NCI-H1436 (cell line): ENCODE results near the gene NGFR.

Experiments used
- DNase-seq: peaks from one replicate; lab custom pipeline; 2025; lab: John Stamatoyannopoulos, UW

NGFR gene

DNA sequence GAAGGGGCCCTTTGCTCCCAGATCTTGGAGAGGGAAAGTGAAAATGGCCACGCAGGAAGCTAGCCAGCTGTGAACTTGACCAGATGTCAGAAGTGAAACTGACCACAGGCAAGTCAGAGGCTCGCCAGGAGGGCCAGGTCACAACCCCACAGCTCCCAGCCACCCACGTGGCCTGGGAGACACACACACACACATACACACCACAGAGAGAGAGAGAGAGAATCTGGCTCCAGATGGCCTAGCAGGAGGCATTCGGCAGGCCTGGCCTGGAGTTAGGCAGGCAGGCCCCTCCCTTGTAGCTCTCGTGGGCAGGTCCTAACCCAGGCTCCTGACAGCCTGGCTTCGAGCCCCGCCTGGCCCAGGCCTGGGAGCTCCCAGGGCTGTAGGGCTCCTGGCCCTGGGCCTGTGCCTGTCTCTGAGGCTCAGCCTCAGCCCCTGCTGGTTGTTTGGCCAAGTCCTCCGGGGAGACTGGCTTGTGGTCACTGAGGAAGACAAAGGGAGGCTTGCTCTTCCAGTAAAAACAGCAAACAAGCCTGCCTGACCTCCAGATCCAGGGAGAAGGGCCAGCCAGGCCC, 20.2 kb downstream of the NGFR start:
- no peak for DNase-seq

DNA sequence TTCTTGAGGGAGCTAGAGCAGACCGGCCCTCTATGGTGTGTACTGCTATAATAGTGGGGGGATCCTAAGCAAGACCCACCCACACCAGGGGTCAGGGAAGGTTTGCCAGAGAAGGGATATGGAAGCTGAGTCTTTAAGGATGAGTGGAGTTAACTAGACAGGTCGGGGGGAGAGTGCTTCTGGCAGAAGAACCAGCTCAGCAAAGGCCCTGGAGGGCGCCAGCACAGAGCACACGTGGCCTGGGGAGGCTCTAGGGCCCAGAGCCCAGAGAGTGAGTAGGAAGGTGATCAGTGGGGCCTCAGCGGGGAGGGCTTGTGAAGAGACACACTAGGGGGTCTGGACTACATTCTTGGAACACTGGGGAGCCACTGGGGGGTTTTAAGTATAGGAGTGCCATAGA, 21.1 kb downstream of the NGFR start:
- DNase-seq, result no peak

DNA sequence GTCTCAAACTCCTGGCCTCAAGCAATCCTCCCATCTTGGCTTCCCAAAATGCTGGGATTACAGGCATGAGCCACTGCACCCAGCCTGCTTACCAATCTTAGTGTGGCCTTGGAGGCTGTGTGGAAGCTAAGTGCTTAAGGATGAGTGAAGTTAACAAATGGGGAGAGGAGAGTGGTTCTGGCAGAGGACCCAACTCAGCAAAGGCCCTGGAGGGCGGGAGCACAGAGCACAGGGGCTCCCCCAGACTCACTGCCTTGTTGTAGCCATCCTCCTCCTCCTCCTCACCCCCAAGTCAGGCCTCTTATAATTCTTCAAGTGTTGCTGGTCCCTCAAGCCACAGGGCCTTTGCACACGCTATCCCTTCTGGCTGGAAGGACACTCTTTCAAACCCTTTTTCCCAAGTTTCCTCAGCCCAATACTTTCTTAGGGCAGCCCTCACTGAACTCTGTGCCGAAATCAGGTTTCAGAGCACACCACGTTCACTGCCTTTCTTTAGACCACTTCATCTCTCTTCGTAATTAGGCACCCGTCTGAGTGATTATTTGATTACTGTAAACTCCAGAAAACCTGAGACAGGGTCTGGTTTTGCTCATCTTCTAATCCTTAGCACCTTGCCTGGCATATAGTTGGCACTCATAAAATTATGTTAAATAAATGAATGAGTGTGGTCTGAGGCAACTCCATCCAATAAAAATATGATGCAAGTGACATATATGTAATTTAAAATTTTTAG, 23.4 kb downstream of the NGFR start:
- no peak for DNase-seq

DNA sequence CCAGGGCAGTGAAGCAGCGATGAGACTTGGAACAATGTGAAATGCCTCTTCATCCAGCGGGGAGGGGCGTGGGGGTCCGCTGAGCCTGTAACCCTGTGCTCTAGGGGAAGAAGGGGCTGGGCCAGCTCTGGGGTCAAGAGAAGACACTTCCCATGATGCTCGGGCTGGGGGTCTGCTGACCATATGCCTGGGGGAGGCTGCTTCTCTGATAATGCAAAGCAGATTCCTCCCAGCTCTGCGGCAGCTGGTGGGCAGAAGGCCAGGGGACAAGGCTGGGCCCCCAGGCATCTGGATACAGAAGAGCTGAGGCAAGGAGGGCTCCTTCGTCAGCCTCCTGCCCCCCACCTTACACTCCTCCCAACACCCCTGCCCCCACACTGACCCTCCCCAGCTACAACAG, 24.7 kb downstream of the NGFR start:
- no peak for DNase-seq

DNA sequence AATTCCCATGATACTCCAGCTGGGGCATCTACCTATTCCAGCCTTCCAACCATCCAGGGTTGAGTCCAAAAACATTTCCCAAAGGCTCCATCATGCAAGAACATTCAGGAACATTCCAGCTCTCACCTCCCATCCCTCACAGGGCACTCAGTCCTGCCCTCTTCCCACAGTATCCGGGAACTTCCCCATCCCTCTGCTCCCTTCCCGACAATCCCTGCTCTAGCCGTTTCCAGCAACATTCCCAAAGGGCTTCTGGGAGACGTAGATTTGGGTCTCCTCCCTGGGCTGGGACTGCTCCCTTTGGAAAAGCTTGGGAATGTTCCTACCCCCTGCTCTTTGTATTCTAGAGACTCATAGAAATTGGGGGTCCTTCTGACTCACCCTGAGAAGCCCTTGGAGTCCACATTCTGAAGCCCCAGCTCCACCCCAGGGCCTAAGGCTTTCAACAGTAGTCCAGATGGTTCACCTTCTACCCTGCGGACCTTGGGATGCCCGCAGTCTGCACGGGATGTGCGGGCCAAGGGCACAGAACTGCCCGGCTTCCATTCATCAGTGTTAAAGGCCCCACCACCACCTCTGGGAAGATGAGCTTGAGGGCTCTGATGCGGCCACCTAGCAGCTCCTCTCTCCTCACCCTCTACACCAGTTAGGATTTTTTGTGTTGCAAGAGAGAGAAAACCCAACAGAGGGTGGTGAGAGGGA, 25.4 kb downstream of the NGFR start:
- no peak for DNase-seq

DNA sequence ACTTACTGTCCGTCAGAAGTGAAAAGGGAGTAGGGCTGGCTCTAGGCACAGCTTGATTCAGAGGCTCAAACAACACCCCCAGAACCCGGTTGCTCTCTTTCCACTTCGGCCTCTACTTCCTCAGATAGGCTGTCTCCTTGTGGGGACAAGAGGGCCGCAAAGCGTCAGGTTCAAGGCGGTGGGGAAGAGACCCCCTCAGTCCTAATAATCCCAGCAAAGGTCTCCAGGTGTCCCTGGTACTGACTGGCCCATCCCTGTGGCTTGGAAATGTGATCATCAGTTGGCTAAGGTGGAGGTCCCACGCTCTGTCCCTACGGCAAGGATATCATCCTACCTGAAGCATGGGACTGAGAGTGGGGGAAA, 26.0 kb downstream of the NGFR start:
- no peak for DNase-seq

DNA sequence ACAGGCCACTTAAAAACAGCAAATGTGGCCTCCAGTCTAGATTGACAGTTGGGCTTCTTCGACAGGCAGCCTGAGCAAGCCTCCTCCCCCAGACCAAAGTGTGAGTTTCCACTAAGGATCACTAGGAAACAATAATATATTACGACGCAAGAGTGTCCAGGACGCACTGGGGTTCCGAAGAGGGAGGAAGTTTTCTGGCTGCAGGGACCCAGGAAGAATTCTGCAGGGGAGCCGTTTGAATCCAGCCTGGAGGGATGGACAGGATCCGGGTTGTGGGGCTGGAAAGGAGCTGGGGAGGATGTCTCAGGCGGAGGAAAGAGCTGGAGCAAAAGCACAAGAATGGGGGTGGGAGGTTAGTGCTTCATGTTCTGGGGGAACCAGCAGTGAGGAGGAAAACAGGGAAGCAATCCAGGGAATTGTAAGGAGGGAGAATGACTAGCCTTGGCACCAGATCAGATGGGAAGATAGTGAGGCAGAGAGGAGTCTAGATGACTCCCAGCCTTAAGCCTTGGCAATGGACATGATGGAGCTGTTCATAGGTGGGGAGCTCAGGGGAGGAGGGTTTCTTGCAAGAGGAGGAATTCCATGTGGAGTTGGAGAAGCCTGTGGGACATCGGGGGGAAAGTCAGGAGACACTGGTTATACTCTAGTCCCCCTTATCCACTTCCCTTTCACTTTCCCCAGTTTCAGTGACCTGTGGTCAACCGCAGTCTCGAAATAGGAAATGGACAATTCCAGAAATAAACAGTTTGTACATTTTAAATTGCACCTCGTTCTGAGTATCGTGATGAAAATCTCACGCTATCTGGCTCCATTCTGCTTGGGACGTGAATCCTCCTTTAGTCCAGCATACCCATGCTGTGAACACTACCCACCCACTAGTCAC, 26.6 kb downstream of the NGFR start:
- DNase-seq, result no peak

DNA sequence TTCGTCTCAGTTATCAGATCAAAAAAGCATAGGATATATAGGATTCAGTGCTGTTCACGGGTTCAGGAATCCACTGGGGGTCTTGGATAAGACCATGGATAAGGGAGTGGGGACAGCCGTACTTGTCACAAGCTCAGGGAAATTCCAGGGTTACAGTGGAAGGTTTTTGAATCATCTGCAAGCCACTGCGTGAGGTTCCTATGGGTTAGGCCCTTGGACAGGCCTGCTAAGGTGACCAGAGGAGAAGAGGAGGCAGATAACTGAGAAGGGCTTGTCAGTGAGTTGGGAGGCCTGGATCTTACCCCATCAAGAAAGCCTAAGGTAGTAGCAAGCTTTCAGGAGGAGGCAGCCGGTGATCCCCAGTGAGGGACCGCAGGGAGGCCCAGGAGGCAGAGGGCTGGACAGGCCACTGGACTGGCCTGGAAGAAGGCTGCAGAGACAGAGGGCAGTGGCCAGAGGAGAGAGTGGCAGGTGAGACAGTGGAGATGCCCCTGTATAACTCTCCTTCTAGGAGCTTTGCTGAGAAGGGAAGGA, 27.3 kb downstream of the NGFR start:
- DNase-seq, result no peak

DNA sequence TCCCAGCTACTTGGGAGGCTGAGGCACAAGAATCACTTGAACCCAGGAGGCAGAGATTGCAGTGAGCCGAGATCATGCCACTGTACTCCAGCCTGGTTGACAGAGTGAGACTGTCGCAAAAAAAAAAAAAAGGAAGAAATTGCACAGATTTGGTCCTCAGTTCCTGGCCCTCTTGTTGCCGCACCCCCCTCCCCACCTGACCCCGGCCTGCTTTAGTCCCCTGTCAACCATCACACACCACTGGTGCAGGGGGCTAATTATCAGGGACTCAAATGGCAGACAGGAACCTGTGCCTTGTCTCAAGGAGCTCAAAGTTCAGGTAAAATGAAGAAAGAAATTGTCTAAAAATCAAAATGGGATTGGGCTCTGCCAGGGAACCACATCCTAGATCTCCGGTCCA, 28.1 kb downstream of the NGFR start:
- no peak for DNase-seq

DNA sequence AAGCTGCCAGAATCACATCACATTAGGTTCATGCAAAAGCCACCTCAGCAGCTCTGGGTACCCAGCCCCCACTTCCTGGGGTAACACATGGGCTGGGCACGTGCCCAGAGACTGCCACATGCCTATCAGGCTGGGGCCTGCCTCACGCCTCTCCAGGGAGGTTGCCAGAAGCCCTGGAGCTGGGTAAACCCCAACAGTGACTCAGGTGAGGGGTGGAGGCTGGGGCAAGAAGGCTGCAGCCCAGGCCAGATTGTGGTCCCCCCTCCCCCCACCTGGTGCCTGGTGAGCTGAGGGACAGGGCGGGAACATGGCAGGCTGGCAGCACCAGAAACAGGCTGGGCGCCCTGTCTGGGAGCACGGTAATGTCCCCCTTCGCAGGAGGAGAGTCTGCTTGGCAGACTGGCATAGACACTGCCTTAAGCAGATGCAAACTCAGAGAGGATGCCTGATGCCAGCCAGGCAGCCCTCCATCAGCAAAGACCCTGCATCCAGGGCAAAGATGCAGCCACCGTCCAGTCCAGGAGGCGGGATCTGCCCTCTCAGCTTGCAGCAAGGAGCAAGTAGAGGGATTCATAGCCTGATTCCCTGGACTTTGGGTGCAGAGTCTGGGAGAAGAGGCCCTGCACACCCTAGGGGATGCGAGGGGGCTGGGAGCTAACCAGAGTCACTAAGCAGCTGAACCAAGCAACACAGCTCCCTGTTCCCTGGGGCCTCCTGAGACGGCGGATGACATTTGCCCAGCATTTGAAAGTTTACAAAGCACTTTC, 28.8 kb downstream of the NGFR start:
- peak; percentile 91 for DNase-seq

DNA sequence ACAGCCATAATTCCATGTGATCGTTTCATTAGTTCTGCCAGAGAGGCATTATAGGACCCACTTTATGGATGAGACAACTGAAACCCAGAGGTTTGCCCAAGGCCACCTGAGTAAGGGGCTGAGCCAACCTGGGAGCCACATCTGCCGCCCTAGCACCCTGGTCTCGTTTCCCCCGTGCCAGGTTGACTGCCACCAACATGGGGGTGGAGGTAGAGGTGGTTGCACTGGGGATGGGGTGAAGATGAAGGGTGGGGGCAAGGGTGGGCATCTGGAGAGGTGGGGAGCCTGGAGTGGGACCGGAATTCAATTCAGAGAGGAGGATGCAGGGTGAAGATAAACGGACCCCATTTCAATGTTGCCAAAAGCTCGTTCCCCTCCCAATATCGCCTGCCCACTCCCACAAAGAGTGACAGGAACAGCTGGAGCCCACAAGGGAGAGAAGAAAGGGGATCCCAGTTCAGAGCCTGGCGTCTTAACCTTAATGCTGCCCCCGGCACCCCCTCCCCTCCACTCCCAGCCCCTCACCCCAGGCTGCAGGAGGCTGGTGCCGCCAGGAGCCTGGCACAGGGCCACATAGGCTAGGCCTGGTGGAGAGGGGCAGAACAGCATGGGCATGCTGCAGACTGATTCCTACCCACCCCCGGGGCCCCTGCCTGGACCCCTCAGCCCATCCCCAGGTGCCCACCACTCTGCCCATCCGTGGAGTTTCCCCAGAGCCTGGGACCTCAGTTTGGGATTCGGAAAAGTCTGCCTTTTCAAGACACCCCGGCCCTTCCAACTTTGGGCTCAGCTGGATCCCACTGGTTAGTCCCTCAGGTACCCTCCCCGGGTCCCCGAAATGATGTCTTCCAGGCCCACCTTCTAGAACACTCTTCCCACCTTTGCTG, 29.6 kb downstream of the NGFR start:
- DNase-seq, result no peak

DNA sequence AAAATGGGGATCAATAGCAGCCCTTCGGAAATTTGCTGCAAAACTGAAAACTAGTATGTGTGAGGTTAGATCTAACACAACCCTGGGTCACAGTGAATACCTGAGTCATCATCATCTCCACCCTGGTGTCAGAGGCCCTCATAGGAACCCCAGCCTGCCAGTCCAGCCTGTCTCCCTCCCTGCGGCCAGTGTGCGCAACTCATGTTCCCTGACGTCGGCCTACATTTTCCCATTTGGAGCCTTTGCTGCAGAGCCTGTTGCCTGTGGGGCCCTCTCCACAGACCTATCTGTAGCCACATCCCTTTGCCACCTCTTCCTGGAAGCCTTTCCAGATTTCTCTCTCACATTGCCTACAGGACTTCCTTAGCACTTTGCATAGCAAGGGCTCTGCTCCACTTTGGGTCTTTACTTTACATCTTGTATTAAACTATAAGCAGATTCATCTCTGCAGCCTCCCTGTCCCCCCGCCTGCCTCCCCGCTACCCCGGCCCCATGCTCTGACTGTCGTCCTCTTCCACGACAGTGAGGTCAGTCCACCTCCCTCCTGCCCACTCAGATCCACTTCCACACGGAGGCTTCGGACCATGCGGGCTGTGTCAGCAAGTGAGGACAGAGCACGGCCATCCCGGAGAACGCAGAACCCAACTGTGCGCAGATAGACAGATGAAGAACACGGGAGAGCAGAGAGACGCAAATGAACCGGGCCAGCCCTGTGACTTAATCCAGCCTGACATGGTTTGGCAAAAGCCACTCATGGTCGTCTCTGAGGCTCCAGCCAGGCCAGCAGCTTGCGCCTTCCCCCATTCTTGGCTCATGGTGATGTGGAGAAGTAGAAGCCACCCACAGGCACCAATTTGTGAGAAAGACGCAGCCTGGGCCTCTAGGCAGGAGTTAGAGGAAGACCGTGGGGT, 31.0 kb downstream of the NGFR start:
- no peak for DNase-seq

DNA sequence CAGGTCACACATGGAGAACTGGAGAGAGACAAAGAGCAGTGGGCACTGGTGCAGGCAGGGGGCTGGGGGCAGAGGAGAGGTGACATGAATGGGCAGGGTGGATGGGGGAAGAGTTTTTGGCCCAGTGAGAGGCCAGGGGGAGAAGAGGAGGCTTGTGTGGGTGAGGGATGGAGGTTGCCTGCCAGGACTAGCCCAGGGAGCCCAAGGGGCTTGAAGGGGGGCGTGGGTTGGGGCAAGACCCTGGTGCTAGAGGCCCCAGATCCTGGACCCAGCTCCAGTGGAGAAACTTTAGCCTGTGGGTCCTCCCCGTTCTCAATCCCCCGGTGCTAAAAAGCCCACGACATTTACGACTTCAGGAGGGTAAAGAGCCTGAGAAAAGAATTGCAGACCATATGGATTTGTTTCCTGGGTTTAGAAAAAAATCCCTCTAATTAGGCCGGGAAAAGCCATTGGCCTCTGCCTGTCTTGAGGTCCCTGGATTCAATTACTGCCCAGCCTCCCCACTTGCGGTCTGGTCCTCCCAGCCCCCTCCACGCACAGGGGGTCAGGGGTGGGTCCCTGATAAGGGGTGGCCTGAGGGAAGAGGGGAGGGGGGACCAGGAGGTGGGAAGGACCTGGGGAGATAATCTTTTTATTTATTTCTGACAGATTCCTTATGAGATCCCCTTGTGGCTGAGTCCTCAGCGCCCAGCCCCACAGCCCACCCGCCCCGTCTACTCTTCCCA, 33.0 kb downstream of the NGFR start:
- DNase-seq, result no peak

DNA sequence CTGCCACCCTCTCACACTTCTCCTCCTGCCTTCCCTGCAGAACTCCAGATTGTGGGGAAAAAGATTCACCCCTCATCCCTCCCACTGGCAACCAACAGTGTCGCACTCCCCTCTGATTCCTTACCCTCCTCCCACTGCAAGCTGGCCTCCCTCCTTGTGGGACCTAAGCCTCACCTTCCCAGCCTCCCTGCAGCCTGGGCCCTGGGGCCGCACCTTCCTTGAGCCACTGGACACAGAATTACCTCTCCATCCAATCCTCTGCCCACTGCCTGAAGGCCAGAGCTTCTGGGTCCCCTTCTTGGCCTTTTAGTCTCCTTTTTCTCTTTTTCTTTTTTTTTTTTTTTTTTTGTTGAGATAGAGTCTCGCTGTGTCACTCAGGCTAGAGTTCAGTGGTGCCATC, 33.9 kb downstream of the NGFR start:
- no peak for DNase-seq

DNA sequence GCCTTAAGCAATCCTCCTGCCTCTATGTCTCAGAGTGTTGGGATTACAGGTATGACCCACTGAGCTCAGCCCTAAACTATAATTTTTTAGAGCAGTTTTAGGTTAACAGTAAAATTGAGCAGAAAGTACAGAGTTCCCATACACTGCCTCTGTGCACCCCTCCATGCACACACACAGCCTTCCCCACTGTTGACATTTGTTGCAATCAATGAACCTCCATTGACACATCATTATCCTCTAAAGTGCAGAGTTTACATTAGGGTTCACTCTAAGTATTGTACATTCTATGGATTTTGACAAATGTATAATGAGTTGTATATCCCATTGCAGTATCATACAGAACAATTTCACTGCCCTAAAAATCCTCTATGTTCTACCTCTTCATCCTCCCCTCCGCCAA, 35.0 kb downstream of the NGFR start:
- no peak for DNase-seq

DNA sequence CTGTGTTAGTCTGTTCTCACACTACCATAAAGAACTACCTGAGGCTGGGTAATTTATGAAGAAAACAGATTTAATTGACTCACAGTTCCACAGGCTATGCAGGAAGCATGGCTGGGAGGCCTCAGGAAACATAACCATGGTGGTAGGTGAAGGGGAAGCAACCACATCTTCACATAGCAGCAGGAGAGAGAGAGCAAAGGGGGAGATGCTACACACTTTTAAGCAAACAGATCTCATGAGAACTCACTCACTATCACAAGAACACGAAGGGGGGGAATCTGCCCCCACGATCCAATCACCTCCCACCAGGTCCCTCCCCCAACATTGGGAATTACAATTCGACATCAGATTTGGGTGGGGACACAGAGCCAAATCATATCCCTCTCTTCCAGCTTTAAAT, 48.8 kb downstream of the NGFR start:
- no peak for DNase-seq

DNA sequence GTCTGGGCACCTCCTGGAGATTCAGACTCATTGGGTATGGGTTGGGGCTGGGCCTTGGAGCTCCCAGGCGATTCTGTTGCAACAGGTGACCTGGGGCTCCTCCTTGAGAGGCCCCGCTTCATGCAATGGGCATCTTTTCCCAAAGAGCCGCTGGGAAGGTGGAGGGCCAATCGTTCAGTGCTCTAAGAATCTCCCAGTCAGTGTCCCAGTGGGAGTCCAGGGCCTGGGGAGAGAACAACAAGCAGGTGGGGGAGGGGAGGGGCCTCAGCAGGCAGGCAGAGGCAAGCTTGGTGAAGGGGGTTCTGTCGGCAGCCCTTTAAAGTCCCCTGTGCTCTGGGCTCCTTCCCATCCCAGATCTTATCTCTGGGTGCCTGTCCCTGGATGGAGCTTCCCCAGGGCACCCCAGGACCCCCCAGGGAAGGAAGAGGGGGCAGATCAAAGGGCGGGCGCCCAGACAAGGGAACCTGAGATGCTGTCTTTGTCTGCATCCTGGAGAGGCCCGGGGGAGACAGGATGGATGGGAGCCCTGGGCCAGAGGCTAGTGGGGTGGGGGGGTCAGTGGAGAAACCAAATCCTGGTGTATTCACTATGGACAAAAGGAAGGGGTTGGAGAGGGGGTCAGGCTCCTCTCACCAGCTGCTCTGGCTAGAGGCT, 50.0 kb downstream of the NGFR start:
- no peak for DNase-seq
